Measurements from ENCODE around the gene TMEM134.
"Not testable (repeated sequence)": the region's sequence is repeated elsewhere in the genome, so short reads cannot be mapped to it uniquely, and the experiment has no call there.

Gene TMEM134, protein sequence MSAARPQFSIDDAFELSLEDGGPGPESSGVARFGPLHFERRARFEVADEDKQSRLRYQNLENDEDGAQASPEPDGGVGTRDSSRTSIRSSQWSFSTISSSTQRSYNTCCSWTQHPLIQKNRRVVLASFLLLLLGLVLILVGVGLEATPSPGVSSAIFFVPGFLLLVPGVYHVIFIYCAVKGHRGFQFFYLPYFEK

DNA sequence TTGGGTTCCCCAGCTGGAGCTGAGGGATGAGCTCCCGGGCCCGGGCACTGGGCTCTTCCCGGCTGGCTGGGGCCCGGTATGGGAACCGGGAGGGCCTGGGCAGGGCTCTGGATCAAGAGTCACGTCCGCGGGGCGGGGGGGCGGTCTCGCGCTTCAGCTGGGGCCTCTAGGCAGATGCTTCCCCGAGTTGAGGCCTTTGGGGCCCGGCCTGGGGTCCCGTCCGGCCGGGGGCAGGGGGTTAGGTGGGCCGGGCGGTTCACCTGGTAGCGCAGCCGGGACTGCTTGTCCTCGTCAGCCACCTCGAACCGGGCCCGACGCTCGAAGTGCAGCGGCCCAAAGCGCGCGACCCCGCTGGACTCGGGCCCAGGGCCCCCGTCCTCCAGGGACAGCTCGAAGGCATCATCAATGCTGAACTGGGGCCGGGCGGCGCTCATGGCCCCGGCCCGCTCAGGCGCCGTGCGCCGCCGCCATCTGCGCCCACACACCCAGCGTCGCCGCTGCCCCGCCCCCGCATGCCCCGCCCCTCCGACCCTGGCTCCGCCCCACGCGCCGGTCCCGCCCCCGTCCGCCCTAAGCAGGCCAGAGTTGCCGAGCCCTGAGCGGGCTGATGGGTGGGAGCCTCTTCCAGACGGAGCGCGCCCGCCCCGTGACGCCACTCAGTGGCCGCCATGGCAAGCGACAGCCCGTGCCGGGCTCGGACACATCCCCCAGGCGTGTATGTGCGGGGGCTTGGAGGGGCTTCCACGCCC is at the start of gene TMEM134:
TSS of gene TMEM134 (minus strand) at position 493 of the 749 bp plus-strand sequence. CDS start at position 434, 59 bp downstream.
- in situ Hi-C loops (cut with HindIII; ENCODE audit: low sequenced_read_pairs): no loop called here

DNA sequence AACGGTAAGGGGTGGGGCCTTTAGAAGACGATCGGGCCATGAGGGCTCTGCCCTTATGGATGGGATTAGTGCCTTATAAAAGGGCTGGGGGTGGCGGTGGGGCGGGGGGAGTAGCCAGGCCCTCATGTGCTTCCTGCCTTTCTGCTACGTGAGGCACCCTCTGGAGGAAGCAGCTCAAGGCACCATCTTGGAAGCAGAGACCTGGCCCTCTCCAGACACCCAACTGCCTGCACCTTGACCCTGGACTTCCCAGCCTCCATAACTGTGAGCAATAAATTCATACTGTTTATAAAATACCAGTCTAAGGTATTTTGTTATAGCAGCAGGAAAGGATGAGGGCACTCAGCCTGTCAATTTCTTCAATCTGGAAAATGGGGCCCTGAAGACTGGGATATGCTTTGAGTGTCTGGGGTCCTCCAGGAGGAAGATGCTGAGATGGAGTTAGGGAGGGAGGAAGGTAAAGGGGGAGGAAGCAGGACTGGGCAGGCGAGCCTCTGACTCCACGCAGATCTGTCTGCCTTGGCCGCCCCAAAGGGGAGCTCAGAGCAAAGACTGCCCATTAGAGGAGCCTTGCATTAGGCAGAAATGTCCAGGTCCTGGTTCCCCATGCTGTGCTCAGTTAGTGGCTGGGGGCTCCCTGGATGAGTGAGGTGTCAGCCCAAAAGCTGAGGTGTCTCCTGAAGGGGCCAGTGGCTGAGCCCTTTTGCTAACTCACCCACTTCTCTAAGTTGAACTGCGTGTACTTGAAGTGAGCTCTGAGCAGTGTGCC is 48.9 kb upstream of the TMEM134 start:
- in situ Hi-C loops (cut with HindIII; ENCODE audit: low sequenced_read_pairs): no loop called here

DNA sequence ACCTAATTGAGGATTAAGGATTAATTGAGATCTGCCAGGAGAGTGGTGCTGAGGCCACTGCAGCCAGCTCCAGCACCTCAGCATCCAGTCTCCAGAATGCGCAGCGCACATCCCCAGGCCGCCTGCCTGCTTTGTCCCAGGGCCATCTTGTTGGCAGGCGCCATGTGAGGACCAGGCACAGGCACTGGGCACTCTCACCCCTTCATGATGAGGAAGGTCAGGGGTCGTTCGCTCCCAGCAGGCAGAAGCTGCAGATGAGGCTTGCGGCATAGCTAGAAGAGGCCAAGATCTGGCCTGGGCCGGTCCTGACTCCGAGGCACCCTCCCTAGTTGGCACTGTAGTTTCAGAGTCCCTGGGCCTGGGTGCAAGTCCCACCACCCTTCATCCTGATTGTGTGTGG is 47.8 kb upstream of the TMEM134 start:
- in situ Hi-C loops (cut with HindIII; ENCODE audit: low sequenced_read_pairs): no loop called here

DNA sequence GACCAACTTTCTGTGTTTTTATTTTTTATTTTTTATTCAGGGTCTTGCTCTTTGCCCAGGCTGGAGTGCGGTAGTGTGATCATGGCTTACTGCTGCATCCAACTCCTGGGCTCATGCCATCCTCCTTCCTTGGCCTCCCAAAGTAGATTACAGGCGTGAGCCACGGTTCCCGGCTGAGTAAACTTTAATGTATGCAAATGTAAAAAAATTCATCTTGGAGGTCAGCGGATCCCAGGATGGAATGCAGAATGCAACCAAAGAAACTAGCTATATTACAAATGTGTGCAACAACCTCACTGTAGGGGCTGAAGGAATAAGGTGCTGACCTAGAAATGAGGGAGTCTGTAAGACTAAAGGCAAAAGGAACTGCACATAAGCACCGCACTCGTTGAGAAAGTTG is 45.1 kb upstream of the TMEM134 start:
- in situ Hi-C loops (cut with HindIII; ENCODE audit: low sequenced_read_pairs): no loop called here

DNA sequence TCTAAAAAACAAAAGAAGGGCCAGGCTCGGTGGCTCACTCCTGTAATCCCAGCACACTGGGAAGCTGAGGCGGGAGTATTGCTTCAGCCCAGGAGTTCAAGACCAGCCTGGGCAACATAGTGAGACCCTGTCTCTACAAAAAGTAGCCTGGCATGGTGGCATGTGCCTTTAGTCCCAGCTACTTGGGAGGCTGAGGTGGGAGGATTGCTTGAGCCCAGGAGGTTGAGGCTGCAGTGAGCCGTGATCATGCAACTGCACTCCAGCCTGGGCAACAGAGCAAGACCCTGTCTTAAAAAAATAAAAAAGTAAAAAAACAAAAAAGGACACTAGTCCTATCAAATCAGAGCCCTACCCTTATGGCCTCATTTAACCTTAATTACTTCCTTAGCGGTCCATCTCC is 42.5 kb upstream of the TMEM134 start:
- in situ Hi-C loops (cut with HindIII; ENCODE audit: low sequenced_read_pairs): not testable (repeated sequence)

DNA sequence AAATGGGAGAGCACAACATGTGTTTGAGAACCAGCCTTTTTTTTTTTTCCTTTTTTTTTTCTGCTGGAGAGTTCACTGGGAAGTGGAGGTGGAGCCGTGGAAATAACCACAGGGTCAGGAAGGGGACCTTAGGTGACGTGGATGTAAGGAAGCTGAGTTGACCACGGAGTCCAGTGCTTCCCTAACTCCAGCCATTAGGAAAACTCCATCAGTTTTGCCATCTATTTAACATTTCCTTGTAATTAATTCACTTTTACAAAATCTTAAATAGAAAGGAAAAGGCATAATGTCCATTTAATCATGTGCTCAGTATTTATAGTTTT is 40.9 kb upstream of the TMEM134 start:
- in situ Hi-C loops (cut with HindIII; ENCODE audit: low sequenced_read_pairs): no loop called here

DNA sequence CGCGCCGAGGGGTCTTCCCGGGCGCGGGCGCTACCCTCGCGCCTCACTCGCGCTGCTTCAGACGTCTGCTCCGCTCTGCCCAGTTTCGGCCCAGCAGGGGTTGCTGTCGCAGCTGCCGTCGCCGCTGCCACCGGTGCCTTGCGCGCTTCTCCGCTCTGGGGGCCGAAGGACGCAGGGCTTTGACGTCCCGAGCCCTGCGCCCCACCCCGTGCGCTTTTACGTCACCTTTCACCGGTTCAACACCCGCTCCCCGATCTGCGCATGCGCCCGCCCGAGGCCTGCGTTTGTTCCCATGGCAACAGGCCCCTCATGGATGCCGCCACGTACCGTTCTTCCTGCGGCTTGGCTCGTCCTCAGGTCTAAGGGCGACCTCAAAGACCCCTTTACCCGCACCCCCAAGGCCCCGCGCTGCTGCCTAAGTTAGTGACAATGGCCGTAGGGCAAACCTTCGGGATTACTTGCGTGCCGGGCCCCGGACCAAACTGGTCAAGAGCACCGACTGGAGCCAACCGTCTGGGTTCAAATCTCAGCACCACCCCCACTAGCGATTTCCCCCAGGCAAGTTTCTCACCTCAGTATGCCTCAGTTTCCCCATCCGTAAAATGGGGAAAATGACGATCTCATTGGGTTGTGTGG is 39.6 kb upstream of the TMEM134 start:
- in situ Hi-C loops (cut with HindIII; ENCODE audit: low sequenced_read_pairs): no loop called here

DNA sequence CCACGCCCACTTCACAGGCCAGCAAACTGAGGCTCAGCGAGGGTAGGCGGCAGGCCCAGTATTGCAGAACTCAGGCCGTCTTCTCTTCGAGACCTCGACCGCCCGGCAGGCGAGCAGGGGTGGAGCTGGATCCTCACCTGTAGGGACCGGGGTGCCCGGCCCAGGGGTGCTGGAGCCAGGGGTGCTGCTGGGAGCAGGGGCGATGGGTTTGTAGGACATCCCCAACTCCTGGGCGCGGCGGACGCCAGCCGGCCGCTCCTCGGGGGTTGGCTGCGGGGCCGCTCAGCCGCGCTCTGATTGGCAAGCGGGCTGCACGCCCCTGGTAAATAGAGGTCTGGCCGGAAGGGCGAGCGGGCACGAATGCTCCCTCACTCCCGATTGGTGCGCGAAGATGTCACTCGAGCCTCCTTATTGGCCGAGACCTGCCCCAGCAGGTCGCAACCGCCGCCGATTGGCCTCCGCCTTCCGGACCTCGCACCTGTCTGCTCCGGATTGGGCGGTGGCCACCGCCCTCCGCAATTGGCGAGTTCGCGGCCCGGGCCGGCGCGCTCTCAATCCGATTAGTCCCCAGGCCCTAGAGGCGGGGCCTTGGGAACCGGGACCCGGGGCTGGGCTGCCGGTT is 38.9 kb upstream of the TMEM134 start, which contains the start of gene CDK2AP2:
TSS of gene CDK2AP2 (minus strand) at position 299 of the 622 bp plus-strand sequence. CDS start at position 219, 80 bp downstream.
- in situ Hi-C loops (cut with HindIII; ENCODE audit: low sequenced_read_pairs): no loop called here

DNA sequence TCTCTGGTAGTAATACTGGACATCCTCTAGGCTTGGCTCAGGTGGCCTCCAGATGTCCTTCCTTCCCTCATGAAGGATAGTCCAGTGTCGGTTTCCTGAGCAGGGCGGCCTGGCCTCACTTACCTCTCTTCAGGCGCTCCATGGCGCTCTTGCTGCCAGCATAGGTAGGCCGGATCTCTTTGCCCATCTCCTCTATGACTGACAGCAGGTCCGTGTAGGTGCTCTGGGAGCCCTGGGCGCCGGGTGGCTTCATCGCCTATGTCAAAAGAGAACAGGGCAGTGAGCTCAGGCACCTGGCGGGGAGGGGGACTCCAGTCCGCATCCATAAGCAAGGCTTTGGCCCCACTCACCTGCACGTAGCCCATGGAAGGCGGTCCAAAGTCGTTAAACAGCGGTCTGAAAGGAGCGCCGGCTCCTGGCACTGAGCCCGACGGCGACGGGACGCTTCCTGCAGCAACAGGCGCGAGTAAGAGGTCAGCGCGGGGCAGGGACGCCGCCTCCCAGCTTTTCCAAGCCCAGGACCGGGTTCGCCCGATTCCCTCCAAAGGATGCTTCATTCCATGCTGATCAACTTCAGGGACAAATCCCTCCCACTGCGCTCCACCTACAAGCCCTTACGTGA is 38.3 kb upstream of the TMEM134 start:
- in situ Hi-C loops (cut with HindIII; ENCODE audit: low sequenced_read_pairs): no loop called here

DNA sequence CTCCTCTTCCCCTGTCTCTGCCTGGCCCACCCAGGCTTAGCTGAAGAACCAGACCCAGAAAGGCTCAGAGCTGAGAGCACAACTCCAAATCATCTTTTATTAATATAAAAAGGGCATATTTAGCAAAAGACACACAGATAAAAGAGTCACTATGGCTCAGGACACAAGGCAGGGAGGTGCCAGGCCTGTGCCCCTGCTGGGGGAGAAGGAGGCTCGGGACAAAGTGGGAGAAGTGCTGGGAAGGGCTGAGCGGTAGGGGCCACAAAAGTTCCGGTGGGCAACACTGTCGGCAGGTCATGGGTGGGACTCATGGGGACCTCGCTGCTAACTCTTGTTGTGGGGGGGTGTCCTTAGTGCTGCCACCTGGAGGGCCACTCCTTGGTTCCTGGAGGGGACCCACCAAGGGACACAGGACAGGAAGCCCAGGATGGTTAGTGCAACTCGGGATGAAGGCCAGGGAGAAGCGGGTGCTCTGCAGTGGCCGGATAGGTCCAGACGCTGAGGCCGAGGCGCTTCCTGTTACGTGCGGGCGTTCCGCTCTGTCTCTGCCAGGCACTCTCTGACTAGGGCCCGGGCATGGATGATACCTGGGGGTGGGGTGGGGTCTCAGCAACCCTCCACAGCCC is 37.5 kb upstream of the TMEM134 start:
- in situ Hi-C loops (cut with HindIII; ENCODE audit: low sequenced_read_pairs): no loop called here

DNA sequence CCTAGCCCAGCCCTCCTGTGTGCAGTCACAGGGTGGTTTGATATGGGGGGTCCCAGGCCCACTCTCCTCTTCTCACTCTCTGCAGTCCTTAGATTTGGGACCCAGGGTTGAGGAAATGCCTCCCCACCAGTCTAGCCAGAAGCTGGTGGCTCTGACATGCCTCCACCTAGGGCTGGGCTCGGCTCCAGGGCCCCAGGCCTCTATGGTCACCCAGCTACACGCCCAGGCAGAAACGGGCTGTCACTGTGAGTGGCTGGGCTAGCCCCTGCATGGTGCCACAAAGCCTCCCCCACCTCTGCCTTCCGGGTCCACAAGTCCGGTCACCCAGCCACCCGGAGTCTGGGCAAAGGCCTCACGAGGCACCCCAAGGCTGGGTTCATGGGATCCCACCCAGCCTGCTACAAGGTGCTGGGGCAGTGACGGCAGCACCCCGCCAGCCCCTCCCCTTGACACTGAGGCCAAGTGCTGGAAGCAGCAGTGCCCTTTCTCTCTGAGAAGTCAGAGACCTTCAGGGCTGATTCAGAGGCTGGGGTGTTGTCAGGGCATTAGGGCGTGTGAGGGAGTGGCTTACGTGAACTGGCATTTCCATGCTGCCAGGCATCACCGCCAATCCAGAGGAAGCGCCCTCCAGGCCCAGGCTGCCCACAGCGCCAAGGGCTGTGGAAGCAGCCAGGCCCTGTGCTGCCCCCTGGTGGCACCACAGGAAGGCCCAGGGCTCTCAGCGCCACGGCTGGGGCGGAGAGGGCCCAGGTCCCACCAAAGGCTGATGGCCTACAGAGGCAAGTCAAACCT is 36.8 kb upstream of the TMEM134 start:
- in situ Hi-C loops (cut with HindIII; ENCODE audit: low sequenced_read_pairs): no loop called here

DNA sequence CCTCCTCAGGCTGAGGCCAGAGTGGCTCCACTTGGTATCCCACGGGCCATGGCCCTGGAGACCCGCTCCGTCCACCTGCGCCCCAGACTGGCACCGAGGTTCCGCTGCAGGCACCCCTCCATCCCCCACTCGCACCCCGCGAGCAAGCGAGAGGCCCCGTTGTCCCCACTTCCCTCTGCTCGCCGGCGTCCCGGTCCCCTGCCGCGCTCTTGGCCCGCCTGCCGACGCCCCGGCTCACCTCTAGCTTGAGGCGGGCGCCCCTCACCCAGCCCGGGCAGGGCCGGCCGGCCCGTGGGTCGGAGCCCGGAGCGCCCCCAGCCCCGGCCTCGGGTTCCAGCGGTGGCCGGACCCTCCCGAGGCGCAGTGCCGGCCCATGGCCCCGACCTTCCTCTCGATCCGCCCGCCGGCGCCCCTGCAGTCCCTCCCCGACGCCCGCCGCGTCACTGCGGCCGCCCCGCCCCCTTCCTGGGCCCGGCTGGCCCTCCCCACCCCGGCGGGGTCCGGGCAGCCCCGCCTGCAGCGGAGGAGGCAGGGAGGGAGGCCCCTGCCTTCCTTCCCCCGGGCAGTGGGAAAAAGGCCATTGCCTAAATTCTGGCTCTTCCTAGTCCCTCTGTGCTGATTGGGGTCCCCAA is 36.0 kb upstream of the TMEM134 start, which contains the start of gene PITPNM1:
TSS of gene PITPNM1 (minus strand) at position 414 of the 632 bp plus-strand sequence. CDS start 1,183 bp downstream, outside the sequence.
- in situ Hi-C loops (cut with HindIII; ENCODE audit: low sequenced_read_pairs): no loop called here

DNA sequence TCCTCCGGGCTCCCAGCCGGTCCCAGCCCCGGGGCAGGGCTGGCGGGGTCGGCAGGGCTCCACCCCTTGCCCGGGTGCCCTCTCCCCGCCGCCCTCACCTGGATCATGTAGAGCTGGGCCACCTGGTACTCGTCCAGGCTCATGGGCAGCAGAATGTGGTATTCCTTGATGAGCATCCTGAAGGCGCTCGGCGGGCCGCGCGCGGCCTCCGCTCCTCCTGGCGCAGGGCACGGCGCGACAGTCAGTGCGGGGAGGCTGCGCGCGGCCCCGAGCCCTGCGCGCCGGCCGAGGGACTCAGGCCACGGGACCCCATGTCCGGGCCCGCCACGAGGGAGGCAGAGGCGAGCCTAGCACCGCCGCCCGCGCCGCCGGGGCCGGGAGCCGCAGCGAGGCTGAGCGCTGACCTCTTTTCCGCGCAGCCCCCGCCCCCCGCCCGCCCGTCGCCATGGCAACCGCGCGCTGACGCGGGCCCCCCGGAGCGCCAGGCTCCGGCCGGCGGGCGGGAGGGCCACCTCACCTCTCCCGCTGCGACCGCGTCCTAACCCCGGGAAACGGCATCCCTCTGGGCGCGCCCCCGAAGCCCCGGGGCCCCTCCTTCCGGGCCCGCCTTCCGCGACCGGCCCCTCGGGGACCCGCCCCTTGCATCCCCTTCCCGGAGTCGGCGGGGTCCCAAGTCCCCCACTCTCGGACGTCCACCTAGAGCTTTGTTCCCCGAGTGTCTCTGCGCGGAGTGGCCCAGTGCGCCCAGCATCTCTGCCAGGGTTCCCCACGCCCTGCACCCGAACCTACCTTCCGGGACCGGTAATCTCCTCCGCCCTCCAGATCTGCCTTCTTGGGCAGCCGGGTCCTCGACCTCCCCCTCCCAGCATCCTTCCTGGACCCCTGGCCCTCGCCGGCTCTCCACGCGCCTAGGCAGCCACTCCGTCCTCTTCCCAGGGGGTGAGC is 35.2 kb upstream of the TMEM134 start:
- in situ Hi-C loops (cut with HindIII; ENCODE audit: low sequenced_read_pairs): no loop called here

DNA sequence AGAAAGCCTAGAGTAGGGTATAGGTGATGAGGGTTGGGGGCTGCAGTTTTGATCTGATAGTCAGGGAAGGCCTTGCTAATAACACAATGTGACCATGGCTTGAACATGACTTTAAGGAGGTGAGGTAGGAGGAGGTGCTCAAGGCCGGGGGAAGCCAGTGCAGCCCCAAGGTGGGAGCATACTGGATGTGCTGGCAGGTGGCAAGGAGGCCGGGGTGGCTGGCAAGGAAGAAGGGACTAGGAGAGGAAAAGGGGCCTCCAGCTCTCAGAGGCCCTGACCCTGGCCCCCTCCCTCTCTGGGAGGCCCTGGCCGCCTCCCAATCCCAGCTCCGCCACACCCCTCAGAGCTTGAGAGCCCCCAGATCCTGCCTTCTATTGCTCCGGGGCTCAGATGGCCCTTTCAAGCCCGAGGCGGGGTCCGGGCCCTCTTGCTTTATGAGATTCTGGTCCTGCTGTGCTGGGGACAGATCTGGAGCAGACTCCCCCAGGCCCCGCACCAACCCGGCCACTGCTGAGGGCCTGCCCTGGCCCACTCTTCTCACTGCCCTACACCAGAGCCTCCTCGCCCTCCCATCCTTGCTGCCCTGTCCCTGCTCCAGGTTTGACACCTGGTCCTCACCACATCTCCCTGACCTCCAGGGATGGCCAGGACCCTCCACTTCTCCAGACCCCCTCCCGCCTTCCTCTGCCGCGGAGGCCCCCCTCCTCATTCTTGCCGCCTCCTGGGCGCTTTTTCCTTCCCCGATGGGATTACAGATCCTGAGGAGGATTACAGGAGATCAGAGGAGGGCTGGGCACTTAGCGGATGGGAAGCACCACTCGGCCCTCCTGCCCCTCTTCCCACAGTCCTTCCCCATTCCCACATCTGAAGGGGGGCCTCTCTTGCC is 34.3 kb upstream of the TMEM134 start:
- in situ Hi-C loops (cut with HindIII; ENCODE audit: low sequenced_read_pairs): no loop called here

DNA sequence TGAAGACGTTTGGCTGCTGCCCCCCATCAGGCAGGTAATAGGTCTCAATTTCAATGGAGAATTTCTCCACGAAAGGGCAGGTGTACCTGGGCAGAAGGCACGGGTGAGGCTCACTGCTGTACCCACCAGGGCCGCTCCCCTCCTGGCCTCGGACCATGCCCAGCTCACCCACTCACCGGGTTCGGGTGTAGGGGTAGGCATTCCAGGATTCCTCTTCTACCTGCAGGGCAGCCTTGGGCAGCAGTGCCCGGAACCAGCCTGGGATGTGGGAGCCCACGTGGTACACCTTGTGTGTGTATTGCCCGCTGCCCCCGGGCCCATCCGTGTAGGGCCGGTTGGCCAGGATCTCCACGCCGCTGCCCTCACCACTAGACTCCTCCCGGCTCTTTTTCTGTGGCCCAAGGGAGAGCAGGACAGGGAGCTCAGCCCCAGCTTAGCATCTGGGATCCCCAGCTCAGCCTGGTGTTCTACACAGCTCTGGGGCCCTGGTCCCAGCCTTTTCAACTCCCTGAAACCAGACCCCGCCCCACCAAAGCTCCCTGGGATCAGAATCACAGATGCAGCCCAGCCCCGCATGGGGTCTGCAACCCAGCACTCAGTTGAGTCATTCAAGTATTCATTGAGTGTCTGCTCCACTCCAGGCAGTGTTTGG is 33.4 kb upstream of the TMEM134 start:
- in situ Hi-C loops (cut with HindIII; ENCODE audit: low sequenced_read_pairs): no loop called here

DNA sequence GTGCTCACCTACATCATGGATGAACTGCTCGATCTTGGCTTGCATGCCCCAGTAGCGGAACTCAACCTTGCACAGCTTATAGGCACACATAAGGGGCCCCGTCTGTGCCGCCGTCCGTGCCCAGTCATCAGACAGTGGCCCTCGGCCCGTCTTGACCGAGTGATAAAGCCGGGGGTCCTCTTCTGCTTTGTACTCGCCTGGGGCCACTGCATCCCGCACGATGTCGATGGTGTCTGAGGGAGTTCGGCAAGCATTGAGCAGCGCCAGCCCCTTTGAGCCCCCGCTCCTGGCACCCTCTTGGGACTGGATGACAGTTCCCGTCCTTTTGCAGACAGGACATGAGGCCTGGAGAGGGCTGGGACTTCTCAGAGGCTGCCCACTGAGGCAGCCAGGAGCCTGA is 32.8 kb upstream of the TMEM134 start:
- in situ Hi-C loops (cut with HindIII; ENCODE audit: low sequenced_read_pairs): no loop called here
